ENCODE results near the gene TRAF3IP3. TPM values are rescaled to one million over a fixed set of nuclear protein-coding genes. Genes with fewer than 3 reads are reported as not detected.

Gene TRAF3IP3
- polyA plus RNA-seq, 2 of the 4 experiments (the other 2 are of a cell fraction), result not detected

GRCh38 chr1:209738270-209738669 lies 17.6 kb upstream of the TRAF3IP3 start:
- ChIA-PET POLR2A (no interaction called here), CTCF (interaction anchor here (1.4 kb wide), 1 partner anchor 169 kb away, joined by 5 read pairs; no protein-coding TSS in a partner anchor)
- TF ChIP-seq GATA3 (IDR thresholded peaks at IDR 0.05; ENCODE audit: borderline replicate concordance) (no peak), HOXA7 (CRISPR knock-in tag; IDR thresholded peaks at IDR 0.05) (no peak), HDAC2 (IDR thresholded peaks at IDR 0.05) (no peak), FOSB (CRISPR knock-in tag; IDR thresholded peaks at IDR 0.05) (no peak), RAD21 (conservative IDR thresholded peaks at IDR 0.05 in 1 of 2, IDR thresholded peaks at IDR 0.05 in 1 of 2) (no peak), ELK1 (IDR thresholded peaks at IDR 0.05; ENCODE audit: low read depth, low read length) (no peak), ATOH8 (CRISPR knock-in tag; IDR thresholded peaks at IDR 0.05; ENCODE audit: low read depth) (no peak), RARB (CRISPR knock-in tag; IDR thresholded peaks at IDR 0.05) (no peak), SREBF2 (IDR thresholded peaks at IDR 0.05) (no peak), RCOR1 (IDR thresholded peaks at IDR 0.05; ENCODE audit: low read depth, low read length) (no peak)
- 42% methylated on average over 1 of the region's 1 CpG for WGBS (ENCODE audit: missing lambda C conversion rate)
- Histone ChIP-seq H3K9me3 (no peaks in the 10 kb centered on the region), H3K4me1 (peaks cover 4% of the 10 kb centered on the region; the same call in 1 of the 3 replicates), H3K27ac (no peak overlapping the region), H3K4me3 (no peak overlapping the region), H3K4me2 (no peak overlapping the region)
- FAIRE-seq, result no peak
- ATAC-seq, result no peak
- no peak for DNase-seq (ENCODE audit: low read depth in 1 of 2, low spot score in 1 of 2)

GRCh38 chr1:209741193-209741592 lies 14.7 kb upstream of the TRAF3IP3 start:
- no peak overlapping the region for H3K4me3 ChIP-seq
- ChIA-PET POLR2A (no interaction called here), CTCF (no interaction called here)
- H3K27ac ChIP-seq, result no peak overlapping the region
- H3K4me2 ChIP-seq, result no peak overlapping the region
- no peaks in the 10 kb centered on the region for H3K9me3 ChIP-seq
- FAIRE-seq (no peak), DNase-seq (ENCODE audit: low read depth in 1 of 2, low spot score in 1 of 2) (no peak), ATAC-seq (no peak)
- 82% methylated on average over 3 of the region's 3 CpGs for WGBS (ENCODE audit: missing lambda C conversion rate)
- no peak for TF ChIP-seq PHF8 (IDR thresholded peaks at IDR 0.05; ENCODE audit: borderline replicate concordance, low read depth)
- no peak for TF ChIP-seq MAZ (IDR thresholded peaks at IDR 0.05; ENCODE audit: borderline replicate concordance, low read depth, low read length)
- no peak for TF ChIP-seq USF2 (IDR thresholded peaks at IDR 0.05)
- TF ChIP-seq HDAC2 (IDR thresholded peaks at IDR 0.05), result no peak
- no peak for TF ChIP-seq MAFK (IDR thresholded peaks at IDR 0.05; ENCODE audit: partially characterized antibody)
- no peak for TF ChIP-seq REST (IDR thresholded peaks at IDR 0.05)
- no peak for TF ChIP-seq NR3C1 (IDR thresholded peaks at IDR 0.05)
- no peak for TF ChIP-seq CBX2 (IDR thresholded peaks at IDR 0.05; ENCODE audit: borderline replicate concordance, low read depth)
- no peak for TF ChIP-seq CTCF (IDR thresholded peaks at IDR 0.05)
- TF ChIP-seq NFE2L2 (conservative IDR thresholded peaks at IDR 0.05; ENCODE audit: low read length), result no peak
- no peak for TF ChIP-seq ZNF302 (CRISPR knock-in tag; IDR thresholded peaks at IDR 0.05)
- no peak for TF ChIP-seq E2F6 (IDR thresholded peaks at IDR 0.05; ENCODE audit: borderline replicate concordance, low read depth)
- no peak for TF ChIP-seq ZSCAN20 (CRISPR knock-in tag; IDR thresholded peaks at IDR 0.05)
- no peak for TF ChIP-seq KDM5A (IDR thresholded peaks at IDR 0.05)
- TF ChIP-seq MYC (IDR thresholded peaks at IDR 0.05; ENCODE audit: borderline replicate concordance, low read length), result no peak
- no peak for TF ChIP-seq ZFP36 (IDR thresholded peaks at IDR 0.05; ENCODE audit: borderline replicate concordance, partially characterized antibody)
- no peak for TF ChIP-seq KDM1A (IDR thresholded peaks at IDR 0.05; ENCODE audit: low read depth)
- H3K4me1 ChIP-seq, result peaks cover 4% of the 10 kb centered on the region; the same call in 1 of the 3 replicates

Measured in A549 (cell line).